Measurements from ENCODE around the gene AICDA. TPM values are rescaled to one million over a fixed set of nuclear protein-coding genes. Genes with fewer than 3 reads are reported as not detected.

The AICDA gene
- total and polyA plus RNA-seq, 2 of the 13 experiments (the other 11 are each of a cell fraction or from before 2014, with no cell fraction given) = not detected

DNA sequence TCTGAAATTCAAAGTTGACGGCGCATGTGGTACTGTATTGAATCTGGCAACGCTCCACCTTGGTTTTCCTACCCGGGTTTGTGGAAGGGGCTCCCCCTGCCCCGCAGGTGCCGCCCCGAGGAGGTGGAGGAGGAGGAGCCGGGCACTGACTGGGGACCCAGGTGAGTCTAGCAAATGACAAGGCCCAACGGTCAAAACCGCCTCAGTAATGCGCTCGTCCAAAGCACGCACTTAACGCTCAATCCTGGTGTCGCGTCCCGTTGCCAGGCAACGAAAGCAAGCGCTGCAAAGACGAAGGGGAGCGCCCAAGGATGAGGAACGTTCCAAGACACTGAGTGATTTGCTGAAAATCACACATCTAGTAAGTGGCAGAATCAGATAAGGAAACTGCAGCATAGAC lies 48.0 kb downstream of the AICDA start (continued):
- TF ChIP-seq ZBTB34 (CRISPR knock-in tag; IDR thresholded peaks at IDR 0.05) (no peak), KLF13 (CRISPR knock-in tag; IDR thresholded peaks at IDR 0.05) (no peak), MAFF (IDR thresholded peaks at IDR 0.05; ENCODE audit: low read depth, low read length) (no peak), RXRB (CRISPR knock-in tag; IDR thresholded peaks at IDR 0.05; ENCODE audit: borderline replicate concordance) (no peak), MTF1 (CRISPR knock-in tag; IDR thresholded peaks at IDR 0.05) (no peak)

DNA sequence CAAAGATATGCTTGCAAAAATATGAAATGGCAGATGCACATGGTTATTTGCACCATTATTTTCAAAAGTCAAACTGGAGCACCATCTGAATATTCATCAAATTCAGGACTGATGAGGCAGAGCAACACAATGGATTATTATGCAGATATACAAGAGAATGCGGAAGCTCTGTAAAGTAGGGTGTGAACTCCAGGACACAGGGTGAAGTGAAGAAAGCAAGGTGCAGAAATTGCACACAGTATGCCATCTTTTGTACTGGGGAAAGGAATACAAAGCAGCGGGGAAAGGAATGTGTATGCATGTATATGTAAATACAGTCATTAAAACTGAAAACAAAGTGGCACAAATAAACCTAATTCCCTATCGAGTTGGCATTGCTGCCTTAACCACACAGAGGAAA lies 49.3 kb downstream of the AICDA start:
- Histone ChIP-seq H3K27ac (ENCODE audit: extremely low read length, insufficient read depth, low read length) (no peak overlapping the region), H3K4me1 (ENCODE audit: insufficient read depth, low read length) (no peaks in the 10 kb centered on the region), H3K79me2 (ENCODE audit: insufficient read depth, low read length) (no peaks in the 10 kb centered on the region), H2AFZ (ENCODE audit: low read length) (no peak overlapping the region), H4K20me1 (ENCODE audit: insufficient read depth, low read length) (no peaks in the 10 kb centered on the region), H3K27me3 (ENCODE audit: control insufficient read depth in 1 of 2, insufficient read depth in 2 of 2, low read length in 2 of 2) (peaks cover 0 to 7% of the 10 kb centered on the region in 2 experiments; a peak in 1 of 5 replicates), H3K4me2 (ENCODE audit: low read depth, low read length) (no peak overlapping the region), H3K36me3 (replicated peaks in 1 of 2; ENCODE audit: control insufficient read depth in 1 of 2, insufficient read depth in 2 of 2, low read length in 2 of 2) (no peaks in the 10 kb centered on the region), H3K9ac (ENCODE audit: insufficient read depth, low read depth, low read length) (no peak overlapping the region), H3K4me3 (replicated peaks in 1 of 3; ENCODE audit: insufficient read depth in 1 of 3, low read depth in 2 of 3, low read length in 3 of 3) (no peak overlapping the region), H3K9me3 (ENCODE audit: low read length) (no peaks in the 10 kb centered on the region)
- in situ Hi-C loops (cut with HindIII; ENCODE audit: extremely low pct_ligation_motif_present, low pct_unique_long_range_greater_than_20kb) (no loop called here), intact Hi-C loops (cut with micrococcal nuclease; ENCODE audit: unreplicated experiment) (no loop called here)
- ChIA-PET POLR2A (no interaction called here), CTCF (ENCODE audit: low intra/inter-chr PET ratio, low total read pairs) (no interaction called here)
- ATAC-seq = no peak
- no peak for FAIRE-seq
- TF ChIP-seq RNF2 (conservative IDR thresholded peaks at IDR 0.05; ENCODE audit: low read depth) (no peak), ZNF772 (CRISPR knock-in tag; IDR thresholded peaks at IDR 0.05) (no peak), ZFX (CRISPR knock-in tag; IDR thresholded peaks at IDR 0.05; ENCODE audit: low read depth) (no peak), ZNF329 (CRISPR knock-in tag; IDR thresholded peaks at IDR 0.05; ENCODE audit: low read depth) (no peak), SALL1 (CRISPR knock-in tag; IDR thresholded peaks at IDR 0.05) (no peak), ZFP36L1 (CRISPR knock-in tag; IDR thresholded peaks at IDR 0.05) (no peak), RFX1 (IDR thresholded peaks at IDR 0.05) (no peak), STAG1 (CRISPR knock-in tag; IDR thresholded peaks at IDR 0.05) (no peak), ZMYM4 (CRISPR knock-in tag; IDR thresholded peaks at IDR 0.05) (no peak), ZNF576 (CRISPR knock-in tag; IDR thresholded peaks at IDR 0.05) (no peak)
- WGBS (ENCODE audit: low lambda C conversion rate) = 20% methylated on average over 3 of the region's 3 CpGs
- DNase-seq (ENCODE audit: low spot score) = no peak
- BruUV-seq (replicated peaks) = no TSS peak
